K562 (cell line): Measurements from ENCODE around the gene RNF217.

ENCODE experiments used
- CBFA2T3 ChIP-seq: fragments of 450-650 bp; IDR thresholded peaks from 2 replicates; pipeline ENCODE4 v1.6.1; 2017
- CC2D1A ChIP-seq: fragments of 450-650 bp; IDR thresholded peaks from 2 replicates; pipeline ENCODE4 v1.6.1; 2017; ENCODE audit warnings: mild to moderate bottlenecking
- MTA1 ChIP-seq: fragments of 450-650 bp; IDR thresholded peaks from 2 replicates; pipeline ENCODE4 v1.6.1; 2017; ENCODE audit warnings: borderline replicate concordance
- PHF8 ChIP-seq: fragments of 200-600 bp; sonication (generic); IDR thresholded peaks from 2 replicates; pipeline ENCODE4 v1.6.1; 2012; ENCODE audit warnings: mixed run types, mild to moderate bottlenecking, inconsistent platforms, low read length, moderate library complexity, borderline replicate concordance
- POLR2AphosphoS5 ChIP-seq: IDR thresholded peaks from 2 replicates; pipeline ENCODE4 v1.6.1; 2011; ENCODE audit warnings: mild to moderate bottlenecking, low read depth, low read length, moderate library complexity; ENCODE audit not compliant: control insufficient read depth, insufficient read depth
- RBBP5 ChIP-seq: fragments of 200-600 bp; sonication (generic); IDR thresholded peaks from 2 replicates; pipeline ENCODE4 v1.6.1; 2012; ENCODE audit warnings: borderline replicate concordance, mild to moderate bottlenecking, low read length, control low read depth, inconsistent platforms; ENCODE audit not compliant: insufficient read depth, poor library complexity, severe bottlenecking
- RFX1 ChIP-seq: fragments of 450-650 bp; IDR thresholded peaks from 2 replicates; pipeline ENCODE4 v1.6.1; 2016; ENCODE audit warnings: mild to moderate bottlenecking, moderate library complexity
- TCF3 ChIP-seq: sonication (generic); formaldehyde crosslinking; IDR thresholded peaks from 2 replicates; pipeline ENCODE4 v1.4.0; 2020; ENCODE audit warnings: mild to moderate bottlenecking, missing genetic modification reagents
- TF ChIP-seq, protein P1 (sequence below): sonication (generic); formaldehyde crosslinking; IDR thresholded peaks from 2 replicates; pipeline ENCODE4 v1.8.1; 2023; ENCODE audit warnings: mild to moderate bottlenecking, missing genetic modification reagents
- TF ChIP-seq, protein P2 (sequence below): sonication (generic); formaldehyde crosslinking; IDR thresholded peaks from 2 replicates; pipeline ENCODE4 v1.5.0; 2020; ENCODE audit warnings: missing genetic modification reagents

DNA sequence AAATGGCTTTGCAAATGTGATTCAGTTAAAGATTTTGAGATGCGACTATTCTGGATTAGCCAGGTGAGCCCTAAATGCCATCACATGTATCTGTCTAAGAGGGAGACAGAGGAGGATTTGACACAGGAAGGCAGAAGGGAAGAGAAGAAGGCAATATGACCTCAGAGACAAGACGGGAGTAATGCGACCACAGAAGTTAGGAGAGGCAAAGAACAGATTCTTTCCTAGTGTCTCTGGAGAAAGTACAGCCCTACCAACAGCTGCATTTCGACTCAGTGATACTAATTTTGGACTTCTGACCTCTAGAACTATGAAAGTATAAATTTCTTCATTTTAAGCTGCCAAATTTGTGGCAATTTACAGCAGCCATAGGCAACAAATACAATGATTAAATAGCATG, 167.1 kb downstream of the RNF217 start:
- TF ChIP-seq, protein P1, sequence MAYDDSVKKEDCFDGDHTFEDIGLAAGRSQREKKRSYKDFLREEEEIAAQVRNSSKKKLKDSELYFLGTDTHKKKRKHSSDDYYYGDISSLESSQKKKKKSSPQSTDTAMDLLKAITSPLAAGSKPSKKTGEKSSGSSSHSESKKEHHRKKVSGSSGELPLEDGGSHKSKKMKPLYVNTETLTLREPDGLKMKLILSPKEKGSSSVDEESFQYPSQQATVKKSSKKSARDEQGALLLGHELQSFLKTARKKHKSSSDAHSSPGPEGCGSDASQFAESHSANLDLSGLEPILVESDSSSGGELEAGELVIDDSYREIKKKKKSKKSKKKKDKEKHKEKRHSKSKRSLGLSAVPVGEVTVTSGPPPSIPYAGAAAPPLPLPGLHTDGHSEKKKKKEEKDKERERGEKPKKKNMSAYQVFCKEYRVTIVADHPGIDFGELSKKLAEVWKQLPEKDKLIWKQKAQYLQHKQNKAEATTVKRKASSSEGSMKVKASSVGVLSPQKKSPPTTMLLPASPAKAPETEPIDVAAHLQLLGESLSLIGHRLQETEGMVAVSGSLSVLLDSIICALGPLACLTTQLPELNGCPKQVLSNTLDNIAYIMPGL, result no peak
- no peak for TF ChIP-seq RFX1
- no peak for TF ChIP-seq PHF8
- no peak for TF ChIP-seq TCF3 (CRISPR knock-in tag)
- TF ChIP-seq, protein P2, sequence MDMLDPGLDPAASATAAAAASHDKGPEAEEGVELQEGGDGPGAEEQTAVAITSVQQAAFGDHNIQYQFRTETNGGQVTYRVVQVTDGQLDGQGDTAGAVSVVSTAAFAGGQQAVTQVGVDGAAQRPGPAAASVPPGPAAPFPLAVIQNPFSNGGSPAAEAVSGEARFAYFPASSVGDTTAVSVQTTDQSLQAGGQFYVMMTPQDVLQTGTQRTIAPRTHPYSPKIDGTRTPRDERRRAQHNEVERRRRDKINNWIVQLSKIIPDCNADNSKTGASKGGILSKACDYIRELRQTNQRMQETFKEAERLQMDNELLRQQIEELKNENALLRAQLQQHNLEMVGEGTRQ, result no peak
- TF ChIP-seq CC2D1A, result no peak
- TF ChIP-seq CBFA2T3, result no peak
- TF ChIP-seq RBBP5, result no peak
- TF ChIP-seq MTA1, result no peak
- TF ChIP-seq POLR2AphosphoS5, result no peak
